NCI-H446 treated with DMSO at 0.1 percent for 48 hours (cell line): Measurements from ENCODE around the gene PEX5L.

Source experiments
- DNase-seq: peaks from one replicate; lab custom pipeline; 2025; lab: John Stamatoyannopoulos, UW

Gene PEX5L

GRCh38 chr3:179887295-179887943, 149.3 kb downstream of the PEX5L start:
- no peak for DNase-seq

DNA sequence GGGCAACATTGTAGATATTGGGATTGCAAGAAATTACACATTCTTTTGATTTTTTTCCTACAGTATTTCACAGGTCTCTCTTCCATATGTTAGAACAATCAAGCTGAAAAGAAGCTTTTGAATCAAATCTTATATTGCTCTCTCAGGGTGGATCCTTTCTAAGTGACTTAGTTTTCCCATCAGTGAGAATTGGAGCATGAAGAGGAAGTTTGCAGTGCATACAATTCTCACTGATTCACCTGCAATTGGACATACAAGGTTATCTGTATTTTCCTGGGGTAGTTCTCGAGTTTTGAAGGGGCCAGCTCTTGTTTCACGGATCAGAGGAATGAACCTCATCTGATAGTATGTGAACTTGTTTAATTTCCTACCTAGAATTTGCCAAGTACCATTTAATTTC, 150.8 kb downstream of the PEX5L start:
- DNase-seq: no peak

DNA sequence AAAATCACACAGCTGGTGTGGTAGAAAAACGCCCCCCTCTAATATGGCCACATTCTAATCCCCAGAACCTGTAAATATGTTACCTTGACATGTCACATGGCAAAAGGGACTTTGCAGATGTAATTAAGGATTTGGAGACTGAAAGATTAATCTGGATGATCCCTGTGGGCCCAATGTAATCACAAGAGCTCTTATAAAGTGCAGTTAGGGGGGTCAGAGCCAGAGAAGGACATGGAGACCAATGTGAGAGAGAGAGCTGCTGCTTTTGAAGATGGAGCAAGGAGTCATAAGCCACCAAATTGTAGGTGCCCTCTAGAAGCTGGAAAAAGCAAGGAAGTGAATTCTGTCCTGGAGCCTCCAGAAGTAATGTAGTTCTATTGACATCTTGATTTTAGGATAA, 152.6 kb downstream of the PEX5L start:
- DNase-seq: no peak

DNA sequence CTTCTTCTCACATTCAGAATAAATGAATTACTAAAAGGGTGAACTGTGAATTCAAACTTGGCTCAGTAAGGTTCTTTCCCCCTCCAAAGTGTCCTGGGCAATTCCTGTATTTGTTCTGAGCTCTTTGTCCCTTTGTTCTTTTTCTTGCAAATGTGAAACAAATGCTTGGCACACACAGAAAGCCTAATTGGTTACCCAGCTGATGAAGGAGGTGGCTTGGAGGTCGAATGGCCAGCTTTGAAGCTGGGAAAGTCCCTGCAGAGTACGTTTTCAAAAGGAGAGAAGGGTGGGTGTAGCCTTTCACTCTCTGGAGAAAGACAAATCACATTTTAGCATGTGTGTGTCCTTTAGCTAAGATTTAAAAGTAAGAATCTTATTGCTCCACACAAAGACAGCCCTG, 154.4 kb downstream of the PEX5L start:
- DNase-seq: no peak

GRCh38 chr3:179881791-179882190, 154.9 kb downstream of the PEX5L start:
- no peak for DNase-seq

GRCh38 chr3:179880868-179881267, 155.9 kb downstream of the PEX5L start:
- no peak for DNase-seq

DNA sequence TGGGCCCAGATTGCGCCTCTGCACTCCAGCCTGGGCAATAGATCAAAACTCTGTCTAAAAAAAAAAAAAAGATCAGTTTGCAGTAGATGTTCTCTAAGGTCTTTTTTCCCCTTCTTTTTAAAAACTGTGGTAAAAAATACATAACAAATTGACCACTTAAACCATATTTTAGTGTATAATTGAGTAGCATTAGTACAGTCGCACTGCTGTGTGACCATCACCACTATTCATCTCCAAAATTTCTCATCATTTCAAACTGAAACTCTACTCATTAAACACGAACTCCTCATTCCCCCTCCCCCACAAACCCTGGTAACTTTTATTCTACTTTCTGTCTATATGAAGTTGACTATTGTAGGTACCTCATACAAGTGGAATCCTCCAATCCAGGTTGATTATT, 160.3 kb downstream of the PEX5L start:
- DNase-seq: no peak

GRCh38 chr3:179872842-179873241, 163.9 kb downstream of the PEX5L start:
- DNase-seq: no peak

- DNase-seq: no peak
These were observed 165.0 kb downstream of the PEX5L start for GRCh38 chr3:179871782-179872181.

DNA sequence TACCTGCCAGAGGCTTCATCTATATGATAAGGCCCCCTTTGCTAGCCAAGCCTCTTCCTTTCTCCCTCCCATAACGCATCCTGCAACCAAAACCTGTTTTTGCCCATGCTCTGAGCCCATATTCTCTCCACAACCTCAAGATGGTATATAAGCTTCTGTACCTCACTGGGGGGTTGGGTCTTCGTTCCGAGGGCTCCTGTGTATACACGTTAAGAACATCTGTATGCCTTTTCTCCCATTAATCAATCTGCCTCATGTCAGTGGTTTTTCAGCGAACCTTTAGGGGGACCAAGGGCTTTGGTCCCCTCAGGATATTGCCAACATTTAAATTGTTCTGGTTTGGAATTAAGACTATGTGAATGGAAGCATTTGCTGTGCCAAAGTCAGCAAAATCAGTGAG, 168.0 kb downstream of the PEX5L start:
- DNase-seq: no peak

- DNase-seq: no peak
These were observed 168.8 kb downstream of the PEX5L start for GRCh38 chr3:179867961-179868360.

DNA sequence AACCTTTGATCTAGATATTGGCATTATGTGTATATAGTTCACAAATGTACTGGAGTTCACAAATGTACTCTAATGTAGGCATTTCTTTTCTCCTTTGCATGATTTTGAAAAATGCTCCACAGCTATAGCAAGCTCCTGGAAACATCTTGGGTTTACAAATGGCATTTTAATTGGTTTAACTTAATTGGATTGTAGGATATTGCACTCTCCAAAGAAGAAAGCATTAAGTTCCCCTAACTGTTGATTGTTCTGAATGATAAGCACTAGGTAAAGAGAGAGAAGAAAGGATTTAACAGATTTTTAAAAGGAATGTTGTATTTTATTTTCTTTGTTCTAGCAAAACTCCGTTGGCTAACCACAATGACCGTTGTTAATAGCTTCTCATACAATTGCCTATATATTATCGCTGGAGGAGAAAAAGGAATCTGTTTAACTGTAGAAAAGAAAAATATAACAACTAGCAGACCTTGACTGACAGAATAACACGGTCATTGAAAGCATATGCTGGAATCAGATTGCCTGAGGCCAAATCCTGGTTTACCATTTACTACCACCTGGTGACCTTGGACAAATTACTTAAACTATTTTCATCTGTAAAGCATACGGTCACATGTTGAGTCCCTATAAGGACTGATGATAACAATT, 170.8 kb downstream of the PEX5L start:
- DNase-seq: no peak

GRCh38 chr3:179861953-179862352, 174.8 kb downstream of the PEX5L start:
- DNase-seq: no peak

DNA sequence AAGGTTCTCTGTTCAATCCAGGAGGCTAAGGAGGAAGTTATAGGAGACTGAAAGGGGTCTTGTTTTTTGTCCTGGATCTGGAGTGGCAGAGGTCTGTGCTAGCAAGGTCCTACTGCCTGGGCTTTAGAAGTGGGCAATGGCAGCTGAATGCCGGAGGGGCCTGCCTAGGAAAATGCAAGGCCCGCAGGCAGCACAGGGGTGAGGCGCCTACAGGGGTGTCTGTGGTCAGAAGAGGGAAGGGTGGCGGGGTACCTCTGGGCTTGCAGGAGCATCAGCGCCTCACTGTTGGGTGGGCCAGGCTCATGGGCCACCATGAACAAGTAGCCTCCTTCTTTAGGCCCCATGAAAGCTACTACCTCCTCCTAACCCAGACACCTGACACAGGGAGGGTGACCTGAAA, 175.4 kb downstream of the PEX5L start:
- DNase-seq: no peak

DNA sequence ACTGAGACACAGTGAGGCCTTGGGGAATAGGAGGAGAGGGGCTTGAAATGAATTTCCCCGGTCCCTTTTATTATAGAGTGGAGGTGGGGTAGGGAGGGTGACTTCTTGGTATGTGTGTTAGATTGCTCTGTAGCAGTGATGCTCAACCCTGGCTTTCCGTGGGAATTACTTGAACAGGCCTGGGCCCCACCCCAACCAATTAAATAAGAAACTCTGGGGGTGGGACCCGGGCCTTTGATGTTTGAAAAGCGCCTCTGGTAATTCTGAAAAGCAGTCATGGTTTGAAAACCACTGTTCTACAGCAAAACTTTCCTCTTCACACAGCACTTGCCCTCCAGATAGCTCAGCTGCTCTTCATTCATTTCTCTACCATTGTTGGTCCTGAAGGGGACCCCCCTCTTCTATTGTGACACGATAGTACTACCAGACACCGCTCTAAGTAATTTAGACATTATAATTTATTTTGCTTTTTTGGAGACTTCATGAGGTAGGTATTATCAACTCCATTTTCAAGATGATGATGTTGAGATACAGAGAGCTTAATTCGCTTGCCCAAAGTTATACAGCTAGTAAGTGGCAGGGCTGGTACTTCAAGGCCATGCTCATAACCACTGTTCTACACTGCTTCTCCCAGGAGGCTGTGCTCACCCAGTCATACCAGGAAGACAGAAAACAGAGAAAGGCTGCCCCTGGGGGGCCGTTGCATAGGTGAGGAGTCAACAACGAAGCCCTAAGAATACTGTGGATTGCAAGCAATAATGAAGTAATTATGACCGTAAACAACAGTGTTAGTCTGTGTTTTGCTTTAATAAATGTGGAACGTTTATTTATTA, 176.2 kb downstream of the PEX5L start:
- DNase-seq: no peak

- DNase-seq: no peak
These were observed 183.6 kb downstream of the PEX5L start for GRCh38 chr3:179853176-179853575.

DNA sequence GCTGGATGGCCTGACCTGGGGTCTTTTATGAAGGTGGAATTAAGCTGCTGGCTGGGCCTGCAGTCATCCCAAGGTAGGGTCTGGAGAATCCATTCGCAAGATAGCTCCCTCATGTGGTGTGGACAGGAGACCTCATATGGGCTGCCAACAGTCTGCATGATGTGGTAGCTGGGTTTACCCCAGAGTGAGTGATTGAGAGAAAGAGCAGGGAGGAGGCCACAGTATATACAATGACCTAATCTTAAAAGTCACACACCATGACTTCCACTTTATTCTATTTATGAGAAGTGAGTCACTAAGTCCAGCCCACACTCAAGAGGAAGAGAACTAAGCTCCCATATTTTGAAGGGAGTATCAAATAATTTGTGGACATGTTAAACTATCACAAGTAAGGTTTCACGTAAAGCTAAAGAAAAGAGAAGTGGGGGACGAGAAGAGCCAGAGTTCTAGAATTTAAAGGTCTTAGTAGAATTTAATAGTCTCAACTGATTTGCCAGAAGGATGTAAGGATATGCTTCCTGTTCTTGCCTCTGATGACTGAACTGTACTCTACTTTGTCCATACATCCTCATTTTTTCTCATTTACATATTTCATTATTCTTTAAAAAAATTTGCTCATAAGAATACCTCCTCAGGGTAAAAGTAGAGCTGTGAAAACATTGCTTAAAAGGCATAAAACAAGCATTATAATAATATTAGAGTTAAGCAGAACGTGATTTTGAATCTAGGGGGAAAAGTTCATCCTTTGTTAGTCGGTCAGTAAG, 184.4 kb downstream of the PEX5L start:
- no peak for DNase-seq

GRCh38 chr3:179848711-179849110, 188.0 kb downstream of the PEX5L start:
- DNase-seq: no peak

DNA sequence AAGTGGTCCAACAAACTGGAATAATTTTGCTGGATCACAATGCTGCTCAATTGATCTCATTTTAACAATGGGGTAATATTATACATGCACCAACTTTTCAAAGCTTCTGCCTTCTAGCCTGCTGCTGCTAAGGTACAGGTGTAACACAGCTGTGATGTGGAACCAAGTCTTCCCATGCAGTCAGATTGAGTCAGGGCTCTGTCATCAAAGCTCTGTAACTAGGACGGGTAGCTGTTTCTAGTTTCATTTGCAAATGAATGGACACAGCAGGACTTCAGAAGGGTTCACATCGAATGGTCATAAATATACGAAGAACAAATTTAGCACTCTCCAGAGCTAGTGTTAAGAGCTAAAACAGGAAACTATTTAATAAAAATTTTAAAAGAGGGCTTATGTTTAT, 194.7 kb downstream of the PEX5L start:
- DNase-seq: no peak

GRCh38 chr3:179840985-179841384, 195.8 kb downstream of the PEX5L start:
- DNase-seq: no peak

- no peak for DNase-seq
These were observed 199.4 kb downstream of the PEX5L start for GRCh38 chr3:179837374-179837773.

- no peak for DNase-seq
These were observed 203.4 kb downstream of the PEX5L start for GRCh38 chr3:179833294-179833693.
